Liver (tissue), 9 donors: Measurements from ENCODE around the gene PDCD2L. TPM values are rescaled to one million over a fixed set of nuclear protein-coding genes. Genes with fewer than 3 reads are reported as not detected.
A peak's percentile ranks its signal among the peaks of the same experiment; 100 is the strongest.

ENCODE experiments used
- DNase-seq: peaks from one replicate; pipeline ENCODE4 v3.0.0-alpha.2; 2017; ENCODE audit warnings: low spot score
- H3K27ac ChIP-seq, 2 donors: one replicate each; pipeline ENCODE4 v1.7.0; 2013; ENCODE audit warnings: inconsistent platforms in 2 of 2, low read length in 2 of 2, control low read depth in 1 of 2, low read depth in 1 of 2, mild to moderate bottlenecking in 1 of 2
- H3K27me3 ChIP-seq, 4 donors: one replicate each; pipeline versions ENCODE4 v1.6.1 to v1.7.0; 2013; ENCODE audit warnings: low read length in 3 of 4, inconsistent platforms in 1 of 4, mild to moderate bottlenecking in 1 of 4, moderate library complexity in 1 of 4; ENCODE audit not compliant: control insufficient read depth in 4 of 4, insufficient read depth in 4 of 4
- H3K36me3 ChIP-seq, 4 donors: one replicate each; pipeline versions ENCODE4 v1.6.1 to v1.7.0; 2013; ENCODE audit warnings: low read length in 3 of 4, mild to moderate bottlenecking in 3 of 4, low read depth in 1 of 4, moderate library complexity in 1 of 4; ENCODE audit not compliant: control insufficient read depth in 4 of 4, insufficient read depth in 3 of 4
- H3K4me1 ChIP-seq, 4 donors: one replicate each; pipeline versions ENCODE4 v1.6.1 to v1.7.0; 2013; ENCODE audit warnings: low read length in 3 of 4, mild to moderate bottlenecking in 3 of 4, moderate library complexity in 1 of 4; ENCODE audit not compliant: control insufficient read depth in 4 of 4, insufficient read depth in 4 of 4
- H3K4me3 ChIP-seq, 3 donors: one replicate each; pipeline versions ENCODE4 v1.6.1 to v1.7.0; 2013; ENCODE audit warnings: low read length in 3 of 3, control low read depth in 1 of 3, low read depth in 1 of 3, mild to moderate bottlenecking in 1 of 3
- H3K9ac ChIP-seq, 2 donors: one replicate each; pipeline ENCODE4 v1.7.0; 2013; ENCODE audit warnings: low read length in 2 of 2, mild to moderate bottlenecking in 2 of 2, moderate library complexity in 2 of 2, control low read depth in 1 of 2, low read depth in 1 of 2
- H3K9me3 ChIP-seq, 4 donors: one replicate each; pipeline versions ENCODE4 v1.6.1 to v1.7.0; 2013; ENCODE audit warnings: low read length in 3 of 4; ENCODE audit not compliant: control insufficient read depth in 4 of 4
- GABPA ChIP-seq, 2 donors: IDR thresholded peaks in 1 of 2; conservative IDR thresholded peaks in 1 of 2; 2 replicates each; pipeline ENCODE4 v1.6.1; 2016; ENCODE audit warnings: antibody characterized with exemption in 2 of 2, mild to moderate bottlenecking in 1 of 2, moderate library complexity in 1 of 2
- HNF4A ChIP-seq, 2 donors: conservative IDR thresholded peaks; 2 replicates each; pipeline ENCODE4 v1.6.1; 2016; ENCODE audit warnings: antibody characterized with exemption in 2 of 2, mild to moderate bottlenecking in 2 of 2
- JUND ChIP-seq, 2 donors: IDR thresholded peaks; 2 replicates each; pipeline ENCODE4 v1.6.1; 2016; ENCODE audit warnings: antibody characterized with exemption in 2 of 2
- SP1 ChIP-seq: IDR thresholded peaks from 2 replicates; pipeline ENCODE4 v1.6.1; 2018; ENCODE audit warnings: antibody characterized with exemption, mild to moderate bottlenecking
- TAF1 ChIP-seq: conservative IDR thresholded peaks from 2 replicates; pipeline ENCODE4 v1.6.1; 2016; ENCODE audit warnings: antibody characterized with exemption, mild to moderate bottlenecking
- YY1 ChIP-seq: IDR thresholded peaks from 2 replicates; pipeline ENCODE4 v1.6.1; 2016; ENCODE audit warnings: antibody characterized with exemption, mild to moderate bottlenecking
- ZBTB33 ChIP-seq: IDR thresholded peaks from 2 replicates; pipeline ENCODE4 v1.6.1; 2016; ENCODE audit warnings: antibody characterized with exemption
- WGBS: extraction: QIAGEN DNeasy Blood & Tissue Kit; methylation state at CpG from one replicate; pipeline ENCODE4 v1.1.7; 2013; 5-methylcytosine and 5-hydroxymethylcytosine counted together
- polyA plus RNA-seq, 2 donors: library from polyadenylated mRNA; stranded (reverse) in 1 of 2; unstranded in 1 of 2; fragments of 200-250 nt in 1 of 2; fragments of >200 nt in 1 of 2; fragmentation: Nextera tagmentation in 1 of 2; extraction: Ambion mirVana in 1 of 2; gene quantifications; one replicate each; pipeline versions ENCODE4 v1.2.1 to v1.2.3, GENCODE V29; 2013 to 2015
- total RNA-seq, 2 donors: library from RNA; depleted of rRNA; stranded (reverse); fragments of >200 nt; gene quantifications; one replicate each; pipeline ENCODE4 v1.2.3, GENCODE V29; 2014
- TF ChIP-seq, protein P1 (sequence below): fragments of 150-350 bp; IDR thresholded peaks from 2 replicates; pipeline ENCODE4 v1.5.1; 2017; ENCODE audit warnings: improper control_type of control experiment, low read depth, low read length; ENCODE audit not compliant: missing input control
- TF ChIP-seq, protein P2 (sequence below): IDR thresholded peaks from 2 replicates; pipeline ENCODE4 v1.6.1; 2016; ENCODE audit warnings: antibody characterized with exemption, mild to moderate bottlenecking
- donor health status: healthy.
- donor health status: healthy.
- donor health status: healthy.
- donor health status: healthy.
- donor health status: healthy.

The PDCD2L gene
- total and polyA plus RNA-seq, 4 donors: 3.8 to 7.6 (median 5.1) TPM

DNA sequence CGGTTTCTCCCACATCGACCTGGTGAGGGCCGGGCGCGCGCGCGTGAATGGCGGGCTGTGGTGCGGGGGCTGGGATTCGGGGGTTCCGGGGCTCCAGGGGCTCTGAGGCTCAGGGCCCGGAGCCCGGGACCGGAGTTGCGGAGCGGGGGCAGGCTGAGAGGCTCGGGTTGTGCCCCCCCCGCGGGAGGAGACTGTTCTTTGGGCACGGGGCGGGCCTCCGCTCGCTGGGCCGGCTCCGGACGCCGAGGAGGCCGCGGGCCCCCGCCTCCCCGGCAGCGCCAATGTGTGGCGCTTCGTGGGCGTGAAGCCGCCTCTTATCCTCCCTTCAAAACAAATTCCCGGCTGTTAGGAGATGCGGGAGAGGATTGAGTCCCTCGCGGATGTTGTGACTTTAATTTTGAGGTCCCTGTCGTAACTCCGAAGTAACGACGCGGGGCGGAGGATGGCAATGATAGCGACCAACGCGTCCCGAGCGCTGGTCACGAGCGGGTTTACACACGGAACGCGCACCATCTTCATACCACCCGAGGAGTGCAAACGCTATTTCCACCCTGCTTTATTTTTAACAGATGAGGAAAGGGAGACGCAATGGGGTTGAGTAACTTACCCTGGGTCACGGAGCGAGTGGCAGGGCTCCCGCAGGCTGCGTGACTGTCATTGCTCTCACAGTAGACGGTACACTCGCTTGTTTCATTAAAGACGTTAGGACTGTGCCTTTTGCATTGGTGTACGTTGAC, 24.5 kb downstream of the PDCD2L start:
- no peaks in the 10 kb centered on the region for H3K9me3 ChIP-seq
- no peaks in the 10 kb centered on the region for H3K27me3 ChIP-seq
- peaks cover 3 to 24% (median 17%) of the 10 kb centered on the region in 4 donors for H3K4me1 ChIP-seq
- peaks cover 1 to 3% (median 2%) of the 10 kb centered on the region in 4 donors for H3K36me3 ChIP-seq
- H3K27ac ChIP-seq: peak overlapping the region; percentile 96
- TF ChIP-seq YY1: peak; percentile 16
- no peak for TF ChIP-seq SP1
- TF ChIP-seq GABPA (IDR thresholded peaks at IDR 0.05 in 1 of 2, conservative IDR thresholded peaks at IDR 0.05 in 1 of 2): no peak
- no peak for TF ChIP-seq JUND (IDR thresholded peaks at IDR 0.05)
- peak; percentile 60 for DNase-seq
- H3K9ac ChIP-seq: peak overlapping the region; percentile 49 to 97
- H3K4me3 ChIP-seq: peak overlapping the region; percentile 78 to 95 (median 90)
- WGBS: under 1% methylated on average over 68 of the region's 68 CpGs

DNA sequence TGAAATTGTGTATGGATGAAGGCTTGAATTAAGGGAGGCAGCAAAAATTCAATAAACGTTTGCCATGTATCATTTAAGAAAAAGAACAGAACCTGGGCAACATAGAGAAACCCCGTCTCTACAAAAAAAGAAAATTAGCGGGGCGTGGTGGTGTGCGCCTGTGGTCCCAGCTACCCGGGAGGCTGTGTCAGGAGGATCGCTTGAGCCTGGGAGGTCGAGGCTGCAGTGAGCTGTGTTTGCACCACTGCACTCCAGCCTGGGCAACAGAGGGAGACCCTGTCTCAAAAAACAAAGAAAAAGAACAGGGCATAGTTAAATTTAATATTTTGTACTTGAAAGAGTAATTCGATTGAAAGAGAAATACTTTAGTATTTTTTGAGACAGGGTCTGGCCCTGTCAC, 25.4 kb downstream of the PDCD2L start:
- TF ChIP-seq, protein P1, sequence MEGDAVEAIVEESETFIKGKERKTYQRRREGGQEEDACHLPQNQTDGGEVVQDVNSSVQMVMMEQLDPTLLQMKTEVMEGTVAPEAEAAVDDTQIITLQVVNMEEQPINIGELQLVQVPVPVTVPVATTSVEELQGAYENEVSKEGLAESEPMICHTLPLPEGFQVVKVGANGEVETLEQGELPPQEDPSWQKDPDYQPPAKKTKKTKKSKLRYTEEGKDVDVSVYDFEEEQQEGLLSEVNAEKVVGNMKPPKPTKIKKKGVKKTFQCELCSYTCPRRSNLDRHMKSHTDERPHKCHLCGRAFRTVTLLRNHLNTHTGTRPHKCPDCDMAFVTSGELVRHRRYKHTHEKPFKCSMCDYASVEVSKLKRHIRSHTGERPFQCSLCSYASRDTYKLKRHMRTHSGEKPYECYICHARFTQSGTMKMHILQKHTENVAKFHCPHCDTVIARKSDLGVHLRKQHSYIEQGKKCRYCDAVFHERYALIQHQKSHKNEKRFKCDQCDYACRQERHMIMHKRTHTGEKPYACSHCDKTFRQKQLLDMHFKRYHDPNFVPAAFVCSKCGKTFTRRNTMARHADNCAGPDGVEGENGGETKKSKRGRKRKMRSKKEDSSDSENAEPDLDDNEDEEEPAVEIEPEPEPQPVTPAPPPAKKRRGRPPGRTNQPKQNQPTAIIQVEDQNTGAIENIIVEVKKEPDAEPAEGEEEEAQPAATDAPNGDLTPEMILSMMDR: no peak
- TF ChIP-seq TAF1 (no peak), HNF4A (conservative IDR thresholded peaks at IDR 0.05) (no peak), JUND (IDR thresholded peaks at IDR 0.05) (no peak), ZBTB33 (no peak), GABPA (IDR thresholded peaks at IDR 0.05 in 1 of 2, conservative IDR thresholded peaks at IDR 0.05 in 1 of 2) (no peak), YY1 (no peak), SP1 (no peak)
- TF ChIP-seq, protein P2, sequence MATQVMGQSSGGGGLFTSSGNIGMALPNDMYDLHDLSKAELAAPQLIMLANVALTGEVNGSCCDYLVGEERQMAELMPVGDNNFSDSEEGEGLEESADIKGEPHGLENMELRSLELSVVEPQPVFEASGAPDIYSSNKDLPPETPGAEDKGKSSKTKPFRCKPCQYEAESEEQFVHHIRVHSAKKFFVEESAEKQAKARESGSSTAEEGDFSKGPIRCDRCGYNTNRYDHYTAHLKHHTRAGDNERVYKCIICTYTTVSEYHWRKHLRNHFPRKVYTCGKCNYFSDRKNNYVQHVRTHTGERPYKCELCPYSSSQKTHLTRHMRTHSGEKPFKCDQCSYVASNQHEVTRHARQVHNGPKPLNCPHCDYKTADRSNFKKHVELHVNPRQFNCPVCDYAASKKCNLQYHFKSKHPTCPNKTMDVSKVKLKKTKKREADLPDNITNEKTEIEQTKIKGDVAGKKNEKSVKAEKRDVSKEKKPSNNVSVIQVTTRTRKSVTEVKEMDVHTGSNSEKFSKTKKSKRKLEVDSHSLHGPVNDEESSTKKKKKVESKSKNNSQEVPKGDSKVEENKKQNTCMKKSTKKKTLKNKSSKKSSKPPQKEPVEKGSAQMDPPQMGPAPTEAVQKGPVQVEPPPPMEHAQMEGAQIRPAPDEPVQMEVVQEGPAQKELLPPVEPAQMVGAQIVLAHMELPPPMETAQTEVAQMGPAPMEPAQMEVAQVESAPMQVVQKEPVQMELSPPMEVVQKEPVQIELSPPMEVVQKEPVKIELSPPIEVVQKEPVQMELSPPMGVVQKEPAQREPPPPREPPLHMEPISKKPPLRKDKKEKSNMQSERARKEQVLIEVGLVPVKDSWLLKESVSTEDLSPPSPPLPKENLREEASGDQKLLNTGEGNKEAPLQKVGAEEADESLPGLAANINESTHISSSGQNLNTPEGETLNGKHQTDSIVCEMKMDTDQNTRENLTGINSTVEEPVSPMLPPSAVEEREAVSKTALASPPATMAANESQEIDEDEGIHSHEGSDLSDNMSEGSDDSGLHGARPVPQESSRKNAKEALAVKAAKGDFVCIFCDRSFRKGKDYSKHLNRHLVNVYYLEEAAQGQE: no peak
- Histone ChIP-seq H3K4me1 (peaks cover 3 to 24% (median 17%) of the 10 kb centered on the region in 4 donors), H3K9me3 (no peaks in the 10 kb centered on the region), H3K27me3 (no peaks in the 10 kb centered on the region), H3K27ac (no peak overlapping the region), H3K4me3 (peak overlapping the region in 2 of 3 donors; percentile 90 to 95), H3K9ac (no peak overlapping the region), H3K36me3 (peaks cover 1 to 11% (median 9%) of the 10 kb centered on the region in 4 donors)
- WGBS: 78% methylated on average over 9 of the region's 9 CpGs
- no peak for DNase-seq
